Measurements from ENCODE around the gene ERCC1. TPM values are rescaled to one million over a fixed set of nuclear protein-coding genes. Genes with fewer than 3 reads are reported as not detected.
"Not testable (repeated sequence)": the region's sequence is repeated elsewhere in the genome, so short reads cannot be mapped to it uniquely, and the experiment has no call there.

Gene ERCC1
- total and polyA plus RNA-seq, 4 donors = 45.3 to 98.1 (median 89.9) TPM

- Histone ChIP-seq H3K4me1 (ENCODE audit: control insufficient read depth, insufficient read depth, low read length) (peaks cover 29% of the 10 kb centered on the region), H3K9me3 (ENCODE audit: control insufficient read depth, insufficient read depth, low read length) (no peaks in the 10 kb centered on the region), H3K27ac (ENCODE audit: low read depth, low read length) (peak overlapping the region; percentile 35), H3K36me3 (ENCODE audit: control insufficient read depth, insufficient read depth, low read length) (no peaks in the 10 kb centered on the region), H3K4me3 (ENCODE audit: low read depth, low read length) (peak overlapping the region; percentile 41), H3K27me3 (ENCODE audit: control insufficient read depth, insufficient read depth, low read length) (peaks cover 2% of the 10 kb centered on the region)
- peak in 3 of 6 donors; percentile 53 to 92 (median 84) for DNase-seq (ENCODE audit: low read depth in 4 of 6, low spot score in 6 of 6)
- WGBS (ENCODE audit: insufficient coverage) = 0% methylated on average over 77 of the region's 78 CpGs
Observed at GRCh38 chr19:45439569-45440258, 16.0 kb upstream of the ERCC1 start.

GRCh38 chr19:45439190-45439568 is 15.5 kb upstream of the ERCC1 start:
- 70% methylated on average over 2 of the region's 10 CpGs for WGBS (ENCODE audit: insufficient coverage)
- no peak for DNase-seq (ENCODE audit: low read depth in 4 of 6, low spot score in 6 of 6)
- Histone ChIP-seq H3K36me3 (ENCODE audit: control insufficient read depth, insufficient read depth, low read length) (no peaks in the 10 kb centered on the region), H3K9me3 (ENCODE audit: control insufficient read depth, insufficient read depth, low read length) (no peaks in the 10 kb centered on the region), H3K4me3 (ENCODE audit: low read depth, low read length) (peak overlapping the region; percentile 41), H3K27me3 (ENCODE audit: control insufficient read depth, insufficient read depth, low read length) (peaks cover 2% of the 10 kb centered on the region), H3K4me1 (ENCODE audit: control insufficient read depth, insufficient read depth, low read length) (peaks cover 25% of the 10 kb centered on the region), H3K27ac (ENCODE audit: low read depth, low read length) (peak overlapping the region; percentile 35)

- Histone ChIP-seq H3K36me3 (ENCODE audit: control insufficient read depth, insufficient read depth, low read length) (no peaks in the 10 kb centered on the region), H3K9me3 (ENCODE audit: control insufficient read depth, insufficient read depth, low read length) (no peaks in the 10 kb centered on the region), H3K4me3 (ENCODE audit: low read depth, low read length) (no peak overlapping the region), H3K27ac (ENCODE audit: low read depth, low read length) (no peak overlapping the region), H3K27me3 (ENCODE audit: control insufficient read depth, insufficient read depth, low read length) (no peaks in the 10 kb centered on the region), H3K4me1 (ENCODE audit: control insufficient read depth, insufficient read depth, low read length) (peaks cover 8% of the 10 kb centered on the region)
- no peak for DNase-seq (ENCODE audit: low read depth in 4 of 6, low spot score in 6 of 6)
- 80% methylated on average over 1 of the region's 3 CpGs for WGBS (ENCODE audit: insufficient coverage)
Observed at GRCh38 chr19:45437328-45437727, 13.6 kb upstream of the ERCC1 start.

- H3K9me3 ChIP-seq (ENCODE audit: control insufficient read depth, insufficient read depth, low read length); H3K27ac ChIP-seq (ENCODE audit: low read depth, low read length); DNase-seq (ENCODE audit: low read depth in 4 of 6, low spot score in 6 of 6); H3K4me3 ChIP-seq (ENCODE audit: low read depth, low read length); H3K36me3 ChIP-seq (ENCODE audit: control insufficient read depth, insufficient read depth, low read length): not testable (repeated sequence)
- H3K27me3 ChIP-seq (ENCODE audit: control insufficient read depth, insufficient read depth, low read length) = peaks cover 18% of the 10 kb centered on the region
- peaks cover 11% of the 10 kb centered on the region for H3K4me1 ChIP-seq (ENCODE audit: control insufficient read depth, insufficient read depth, low read length)
- WGBS (ENCODE audit: insufficient coverage) = 96% methylated on average over 4 of the region's 8 CpGs
Observed at GRCh38 chr19:45432543-45432942, 8.8 kb upstream of the ERCC1 start.

- H3K27me3 ChIP-seq (ENCODE audit: control insufficient read depth, insufficient read depth, low read length) = peaks cover 18% of the 10 kb centered on the region
- H3K4me3 ChIP-seq (ENCODE audit: low read depth, low read length); H3K9me3 ChIP-seq (ENCODE audit: control insufficient read depth, insufficient read depth, low read length); H3K36me3 ChIP-seq (ENCODE audit: control insufficient read depth, insufficient read depth, low read length); DNase-seq (ENCODE audit: low read depth in 4 of 6, low spot score in 6 of 6); H3K27ac ChIP-seq (ENCODE audit: low read depth, low read length): not testable (repeated sequence)
- WGBS (ENCODE audit: insufficient coverage) = no CpG with 5 or more reads among the region's 9 CpGs
- H3K4me1 ChIP-seq (ENCODE audit: control insufficient read depth, insufficient read depth, low read length) = peaks cover 11% of the 10 kb centered on the region
Observed at GRCh38 chr19:45431008-45431407, 7.3 kb upstream of the ERCC1 start.

GRCh38 chr19:45429896-45430295 is 6.2 kb upstream of the ERCC1 start:
- WGBS (ENCODE audit: insufficient coverage) = 83% methylated on average over 10 of the region's 11 CpGs
- peaks cover 18% of the 10 kb centered on the region for H3K27me3 ChIP-seq (ENCODE audit: control insufficient read depth, insufficient read depth, low read length)
- not testable (repeated sequence) for H3K4me3 ChIP-seq (ENCODE audit: low read depth, low read length); DNase-seq (ENCODE audit: low read depth in 4 of 6, low spot score in 6 of 6); H3K9me3 ChIP-seq (ENCODE audit: control insufficient read depth, insufficient read depth, low read length); H3K27ac ChIP-seq (ENCODE audit: low read depth, low read length); H3K36me3 ChIP-seq (ENCODE audit: control insufficient read depth, insufficient read depth, low read length)
- H3K4me1 ChIP-seq (ENCODE audit: control insufficient read depth, insufficient read depth, low read length) = peaks cover 11% of the 10 kb centered on the region

GRCh38 chr19:45428384-45429231 is 4.9 kb upstream of the ERCC1 start:
- H3K27ac ChIP-seq (ENCODE audit: low read depth, low read length) = peak overlapping the region; percentile 33
- 2% methylated on average over 69 of the region's 73 CpGs for WGBS (ENCODE audit: insufficient coverage)

GRCh38 chr19:45424191-45425058 is 708 bp upstream of the ERCC1 start:
- H3K9me3 ChIP-seq (ENCODE audit: control insufficient read depth, insufficient read depth, low read length) = no peaks in the 10 kb centered on the region
- peaks cover 13% of the 10 kb centered on the region for H3K27me3 ChIP-seq (ENCODE audit: control insufficient read depth, insufficient read depth, low read length)
- H3K27ac ChIP-seq (ENCODE audit: low read depth, low read length) = peak overlapping the region; percentile 88
- no peak for DNase-seq (ENCODE audit: low read depth in 4 of 6, low spot score in 6 of 6)
- peaks cover 37% of the 10 kb centered on the region for H3K4me1 ChIP-seq (ENCODE audit: control insufficient read depth, insufficient read depth, low read length)
- WGBS (ENCODE audit: insufficient coverage) = 3% methylated on average over 15 of the region's 24 CpGs
- peak overlapping the region; percentile 75 for H3K4me3 ChIP-seq (ENCODE audit: low read depth, low read length)
- peaks cover 27% of the 10 kb centered on the region for H3K36me3 ChIP-seq (ENCODE audit: control insufficient read depth, insufficient read depth, low read length)

More at GRCh38 chr19:45428384-45429231, 4.9 kb upstream of the ERCC1 start:
- peak in 1 of 6 donors; percentile 40 for DNase-seq (ENCODE audit: low read depth in 4 of 6, low spot score in 6 of 6)
- peaks cover 19% of the 10 kb centered on the region for H3K4me1 ChIP-seq (ENCODE audit: control insufficient read depth, insufficient read depth, low read length)
- no peaks in the 10 kb centered on the region for H3K9me3 ChIP-seq (ENCODE audit: control insufficient read depth, insufficient read depth, low read length)
- peak overlapping the region; percentile 52 for H3K4me3 ChIP-seq (ENCODE audit: low read depth, low read length)
- no peaks in the 10 kb centered on the region for H3K36me3 ChIP-seq (ENCODE audit: control insufficient read depth, insufficient read depth, low read length)
- H3K27me3 ChIP-seq (ENCODE audit: control insufficient read depth, insufficient read depth, low read length) = peaks cover 18% of the 10 kb centered on the region

- 7% methylated on average over 20 of the region's 20 CpGs for WGBS (ENCODE audit: insufficient coverage)
- Histone ChIP-seq H3K4me3 (ENCODE audit: low read depth, low read length) (peak overlapping the region; percentile 75), H3K36me3 (ENCODE audit: control insufficient read depth, insufficient read depth, low read length) (peaks cover 41% of the 10 kb centered on the region), H3K27me3 (ENCODE audit: control insufficient read depth, insufficient read depth, low read length) (peaks cover under 1% of the 10 kb centered on the region), H3K27ac (ENCODE audit: low read depth, low read length) (peak overlapping the region; percentile 88), H3K9me3 (ENCODE audit: control insufficient read depth, insufficient read depth, low read length) (no peaks in the 10 kb centered on the region), H3K4me1 (ENCODE audit: control insufficient read depth, insufficient read depth, low read length) (peaks cover 29% of the 10 kb centered on the region)
- DNase-seq (ENCODE audit: low read depth in 4 of 6, low spot score in 6 of 6) = no peak
Observed at GRCh38 chr19:45423033-45423588, 606 bp downstream of the ERCC1 start.

Measured in spinal cord (tissue), 10 donors.